ENCODE data around the gene EVPL.
"Not testable (repeated sequence)": the region's sequence is repeated elsewhere in the genome, so short reads cannot be mapped to it uniquely, and the experiment has no call there.

The EVPL gene

GRCh38 chr17:76051561-76051960 is 24.5 kb upstream of the EVPL start:
- ATAC-seq, result no peak
- peaks cover 9% of the 10 kb centered on the region for H3K4me1 Mint-ChIP-seq
- peaks cover 67% of the 10 kb centered on the region for H3K36me3 Mint-ChIP-seq
- H3K27me3 Mint-ChIP-seq, result no peaks in the 10 kb centered on the region
- H3K4me3 Mint-ChIP-seq, result no peak overlapping the region
- no peaks in the 10 kb centered on the region for H3K9me3 Mint-ChIP-seq
- no peak overlapping the region for H3K27ac Mint-ChIP-seq

DNA sequence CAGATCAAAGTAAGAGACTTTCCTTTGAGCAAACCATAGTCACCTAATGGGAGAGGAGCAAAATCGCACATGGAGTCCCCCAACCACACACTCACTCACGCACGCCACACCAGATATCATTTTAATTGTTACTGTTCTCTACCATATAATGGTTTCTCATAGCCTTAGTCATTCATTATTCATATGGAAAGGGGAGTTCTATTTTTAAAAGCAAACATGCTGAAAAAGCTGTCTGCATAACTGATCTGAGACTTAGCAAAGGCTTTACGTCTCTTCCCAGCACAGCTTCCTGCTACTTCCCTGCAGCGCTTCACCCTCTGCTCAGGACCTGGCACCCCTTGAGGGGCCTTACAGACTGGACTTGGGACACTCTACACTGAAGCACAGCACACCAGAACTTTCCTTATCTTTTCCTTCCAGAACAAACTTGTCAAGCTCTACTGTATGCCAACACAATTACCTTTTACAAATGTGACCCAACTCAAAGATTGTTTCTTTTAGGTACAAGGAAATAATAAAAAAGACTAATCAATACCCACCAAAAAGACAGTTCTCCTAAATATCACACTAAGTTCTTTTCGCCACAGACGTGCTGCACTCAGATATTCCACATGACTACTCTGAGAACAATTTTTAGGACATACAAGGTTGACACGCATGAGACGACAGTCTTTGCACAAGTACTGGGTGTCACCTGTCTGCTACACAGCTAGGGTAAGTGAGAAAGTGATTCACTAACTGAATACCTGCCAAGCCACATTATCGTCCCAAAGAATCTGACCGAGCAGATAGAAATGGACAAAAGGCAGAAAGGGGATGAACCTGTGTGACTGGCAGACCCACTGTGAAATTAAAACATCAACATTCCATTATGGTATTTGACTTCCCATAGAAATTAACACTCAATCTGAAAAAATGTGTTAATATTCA is 23.7 kb upstream of the EVPL start:
- ATAC-seq, result no peak
- no peak overlapping the region for H3K27ac Mint-ChIP-seq
- no peaks in the 10 kb centered on the region for H3K27me3 Mint-ChIP-seq
- H3K36me3 Mint-ChIP-seq, result peaks cover 68% of the 10 kb centered on the region
- H3K4me1 Mint-ChIP-seq, result peaks cover 9% of the 10 kb centered on the region
- no peaks in the 10 kb centered on the region for H3K9me3 Mint-ChIP-seq
- no peak overlapping the region for H3K4me3 Mint-ChIP-seq

DNA sequence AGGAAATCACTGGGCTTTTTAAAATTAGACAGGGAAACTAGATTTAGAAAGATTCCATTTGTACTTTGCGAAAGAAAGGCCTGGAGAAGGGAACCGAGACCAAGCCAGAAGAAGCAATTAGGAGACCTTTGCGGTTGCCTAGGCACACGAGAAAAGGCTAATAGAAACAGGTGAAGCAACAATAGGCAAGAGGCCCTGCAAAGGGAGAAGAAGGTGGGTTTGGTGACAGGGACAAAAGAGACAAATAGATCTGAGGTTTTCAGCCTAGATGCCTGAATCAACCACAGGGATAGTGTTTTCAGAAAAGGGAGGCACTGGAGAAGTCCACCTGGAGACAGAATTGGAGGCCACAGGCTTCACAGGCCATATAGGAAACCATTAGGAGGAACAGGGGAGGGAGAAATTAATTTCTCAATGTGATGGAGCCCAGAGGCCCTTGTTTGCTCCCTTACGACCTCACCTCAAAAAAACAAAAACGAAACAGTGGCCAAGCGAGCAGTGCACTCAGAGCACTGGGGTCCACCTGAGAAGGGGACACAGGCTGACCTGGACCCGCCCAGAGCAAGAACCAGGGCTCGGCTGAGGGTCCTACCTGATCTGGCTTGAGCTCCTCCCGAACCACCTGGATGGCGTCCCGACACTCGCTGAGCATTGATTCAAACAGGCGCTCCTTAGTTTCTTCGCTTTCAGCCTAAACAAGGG is 22.9 kb upstream of the EVPL start:
- H3K27me3 Mint-ChIP-seq, result no peaks in the 10 kb centered on the region
- H3K4me1 Mint-ChIP-seq, result peaks cover 9% of the 10 kb centered on the region
- no peaks in the 10 kb centered on the region for H3K9me3 Mint-ChIP-seq
- no peak overlapping the region for H3K4me3 Mint-ChIP-seq
- no peak overlapping the region for H3K27ac Mint-ChIP-seq
- peaks cover 75% of the 10 kb centered on the region for H3K36me3 Mint-ChIP-seq
- ATAC-seq, result no peak

DNA sequence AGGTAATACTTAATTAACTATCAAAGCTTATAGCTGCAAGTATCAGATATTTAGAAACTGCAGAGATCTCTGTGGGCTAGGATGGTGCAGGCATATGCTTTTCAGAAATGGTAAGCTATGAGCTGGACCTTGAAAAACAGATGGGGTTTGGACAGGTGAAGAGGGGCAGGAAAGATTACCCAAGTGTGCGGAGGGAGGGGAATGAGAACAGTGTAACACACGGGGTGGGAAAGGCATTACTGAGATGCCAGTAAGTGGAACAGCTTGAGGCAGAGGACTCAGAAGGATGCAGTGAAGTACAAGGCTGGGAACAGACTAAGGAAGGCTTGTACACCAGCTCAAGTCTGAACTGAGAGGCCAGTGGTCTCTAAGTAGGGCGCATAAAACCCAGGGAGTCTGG is 22.1 kb upstream of the EVPL start:
- no peak overlapping the region for H3K27ac Mint-ChIP-seq
- ATAC-seq, result no peak
- H3K27me3 Mint-ChIP-seq, result no peaks in the 10 kb centered on the region
- no peak overlapping the region for H3K4me3 Mint-ChIP-seq
- no peaks in the 10 kb centered on the region for H3K9me3 Mint-ChIP-seq
- H3K36me3 Mint-ChIP-seq, result peaks cover 78% of the 10 kb centered on the region
- peaks cover 9% of the 10 kb centered on the region for H3K4me1 Mint-ChIP-seq

DNA sequence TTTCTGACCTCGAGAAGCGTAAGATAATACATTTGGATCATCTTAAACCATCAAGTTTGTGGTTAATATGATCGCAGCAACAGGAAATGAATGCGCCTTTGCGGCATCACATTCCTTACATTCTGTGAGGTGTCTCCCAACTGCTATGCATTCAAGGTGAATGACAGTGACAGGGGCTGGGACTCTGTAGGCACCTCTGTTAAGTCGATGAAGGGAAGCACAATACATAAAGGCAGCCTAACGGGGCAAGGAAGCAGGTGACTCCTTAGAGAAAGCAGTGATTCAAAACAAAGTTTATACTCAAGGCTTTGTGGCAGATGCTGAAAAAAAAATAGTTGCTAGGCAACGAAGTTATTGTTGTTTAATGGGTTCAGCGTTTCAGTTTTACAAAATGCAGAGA is 21.6 kb upstream of the EVPL start:
- no peaks in the 10 kb centered on the region for H3K27me3 Mint-ChIP-seq
- peaks cover 78% of the 10 kb centered on the region for H3K36me3 Mint-ChIP-seq
- H3K4me1 Mint-ChIP-seq, result peaks cover 9% of the 10 kb centered on the region
- H3K27ac Mint-ChIP-seq, result peak overlapping the region; percentile 65
- no peak for ATAC-seq
- H3K4me3 Mint-ChIP-seq, result no peak overlapping the region
- H3K9me3 Mint-ChIP-seq, result no peaks in the 10 kb centered on the region

- peaks cover 9% of the 10 kb centered on the region for H3K4me1 Mint-ChIP-seq
- no peak overlapping the region for H3K4me3 Mint-ChIP-seq
- H3K36me3 Mint-ChIP-seq, result peaks cover 78% of the 10 kb centered on the region
Measured at GRCh38 chr17:76048025-76048605, 21.0 kb upstream of the EVPL start.

DNA sequence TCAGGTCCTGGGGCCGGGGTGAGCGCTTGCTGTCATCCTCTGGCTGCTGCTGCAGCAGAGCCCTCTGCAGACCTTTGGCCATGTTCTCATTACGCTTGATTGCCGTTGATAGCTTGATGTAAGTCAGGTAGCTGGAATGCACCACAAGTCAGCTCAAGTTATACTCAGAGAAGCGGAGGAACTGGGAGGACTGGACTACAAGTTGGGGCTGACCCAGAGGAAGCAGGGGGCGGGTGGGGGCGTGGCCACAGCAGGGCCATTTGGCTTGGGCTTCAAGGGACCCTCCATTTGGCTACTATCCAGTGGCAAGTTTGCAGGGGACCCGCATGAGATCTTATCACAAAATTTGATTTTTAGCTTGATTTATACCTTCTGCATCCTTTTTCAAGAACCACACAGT is 19.0 kb upstream of the EVPL start:
- Mint-ChIP-seq H3K4me3 (no peak overlapping the region), H3K4me1 (peaks cover 9% of the 10 kb centered on the region), H3K27ac (no peak overlapping the region), H3K9me3 (no peaks in the 10 kb centered on the region), H3K27me3 (no peaks in the 10 kb centered on the region), H3K36me3 (peaks cover 79% of the 10 kb centered on the region)
- no peak for ATAC-seq

More at GRCh38 chr17:76048025-76048605, 21.0 kb upstream of the EVPL start:
- Mint-ChIP-seq H3K27me3 (no peaks in the 10 kb centered on the region), H3K9me3 (no peaks in the 10 kb centered on the region), H3K27ac (peak overlapping the region; percentile 65)
- no peak for ATAC-seq

GRCh38 chr17:76044475-76045007 is 17.4 kb upstream of the EVPL start:
- not testable (repeated sequence) for H3K27ac Mint-ChIP-seq, ATAC-seq, H3K9me3 Mint-ChIP-seq, H3K4me1 Mint-ChIP-seq, H3K27me3 Mint-ChIP-seq, H3K4me3 Mint-ChIP-seq
- H3K36me3 Mint-ChIP-seq, result peaks cover 78% of the 10 kb centered on the region

GRCh38 chr17:76042868-76043267 is 15.8 kb upstream of the EVPL start:
- not testable (repeated sequence) for ATAC-seq, H3K4me3 Mint-ChIP-seq, H3K4me1 Mint-ChIP-seq, H3K9me3 Mint-ChIP-seq, H3K27me3 Mint-ChIP-seq, H3K27ac Mint-ChIP-seq
- peaks cover 78% of the 10 kb centered on the region for H3K36me3 Mint-ChIP-seq

GRCh38 chr17:76040376-76040775 is 13.3 kb upstream of the EVPL start:
- no peaks in the 10 kb centered on the region for H3K4me1 Mint-ChIP-seq
- no peak overlapping the region for H3K4me3 Mint-ChIP-seq
- H3K27me3 Mint-ChIP-seq, result no peaks in the 10 kb centered on the region
- H3K9me3 Mint-ChIP-seq, result no peaks in the 10 kb centered on the region
- no peak for ATAC-seq
- H3K27ac Mint-ChIP-seq, result no peak overlapping the region
- H3K36me3 Mint-ChIP-seq, result peaks cover 64% of the 10 kb centered on the region

DNA sequence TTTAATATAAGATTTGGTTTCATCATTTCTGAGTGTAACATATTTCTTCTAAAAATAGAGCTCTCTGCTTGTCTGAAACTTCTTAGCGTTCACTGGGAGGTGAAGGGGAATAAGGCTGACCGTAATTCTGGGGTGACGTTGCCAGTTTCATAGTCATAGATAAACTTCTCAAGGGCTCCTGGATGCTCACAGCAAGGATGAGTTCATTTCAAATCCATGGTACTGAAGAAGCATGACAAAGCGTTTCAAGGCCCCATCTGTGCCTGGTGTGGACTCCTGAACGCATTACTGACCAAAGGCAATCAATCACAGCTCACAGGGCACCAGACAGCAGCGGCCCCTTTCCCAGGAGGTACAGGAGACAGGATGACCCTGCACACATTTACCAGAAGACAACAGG is 12.0 kb upstream of the EVPL start:
- Mint-ChIP-seq H3K4me3 (no peak overlapping the region), H3K4me1 (no peaks in the 10 kb centered on the region), H3K27me3 (no peaks in the 10 kb centered on the region), H3K9me3 (no peaks in the 10 kb centered on the region), H3K36me3 (peaks cover 54% of the 10 kb centered on the region), H3K27ac (no peak overlapping the region)
- no peak for ATAC-seq

DNA sequence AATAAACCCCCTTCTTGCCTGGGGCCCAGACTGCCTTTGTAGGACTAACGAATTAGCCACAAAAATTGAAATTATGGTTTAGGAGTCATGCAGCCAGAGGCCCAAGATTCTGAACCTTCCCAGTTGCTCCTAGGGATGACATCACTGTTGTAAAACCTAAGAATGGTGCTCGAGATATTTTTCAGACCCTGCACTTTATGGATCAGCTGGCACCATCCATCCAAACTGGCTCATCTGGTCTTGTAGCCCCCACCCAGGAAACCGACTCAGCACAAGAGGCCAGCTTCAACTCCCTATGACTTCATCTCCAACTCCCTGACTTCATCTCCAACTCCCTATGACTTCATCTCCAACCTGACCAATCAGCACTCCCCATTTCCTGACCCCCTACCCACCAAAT is 10.9 kb upstream of the EVPL start:
- H3K36me3 Mint-ChIP-seq, result peaks cover 43% of the 10 kb centered on the region
- no peaks in the 10 kb centered on the region for H3K4me1 Mint-ChIP-seq
- no peaks in the 10 kb centered on the region for H3K9me3 Mint-ChIP-seq
- ATAC-seq, result no peak
- no peak overlapping the region for H3K4me3 Mint-ChIP-seq
- no peaks in the 10 kb centered on the region for H3K27me3 Mint-ChIP-seq
- H3K27ac Mint-ChIP-seq, result no peak overlapping the region

DNA sequence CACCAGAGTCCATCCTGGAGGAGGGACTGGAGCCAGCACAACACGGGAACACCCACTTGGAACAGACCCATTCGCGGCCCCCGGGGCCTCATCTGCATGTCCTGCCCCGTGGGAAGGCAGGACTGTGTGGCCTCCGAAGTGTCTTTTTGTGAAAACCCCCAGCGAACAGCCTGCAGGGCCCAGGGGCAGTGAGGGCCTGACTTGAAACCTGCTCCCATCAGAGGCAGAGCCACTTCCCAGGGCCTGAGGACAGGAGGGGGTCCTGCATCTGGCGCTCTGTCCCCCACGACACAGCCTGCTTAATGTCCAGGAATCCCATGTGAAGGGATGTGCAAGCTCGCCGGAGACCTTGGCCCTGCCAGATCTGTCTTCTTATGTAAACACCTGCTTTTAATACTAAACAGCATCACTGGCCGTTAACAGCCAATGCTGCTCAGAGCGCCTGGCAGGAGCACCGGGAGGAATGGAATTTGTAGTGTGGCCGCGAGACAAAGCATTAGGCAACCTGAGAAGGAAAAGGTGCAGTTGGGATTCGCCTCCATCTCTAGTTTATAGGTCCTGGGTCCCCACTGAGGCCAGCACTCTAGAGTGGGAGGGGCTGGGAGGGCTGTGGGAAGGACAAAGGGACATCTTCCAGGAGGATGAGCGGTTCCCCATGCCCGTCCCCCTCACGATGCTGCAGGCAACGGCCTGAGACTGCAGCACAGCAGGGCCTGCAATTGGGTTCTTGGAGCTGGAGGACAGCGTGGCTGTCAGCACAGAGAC is 9.6 kb upstream of the EVPL start:
- Mint-ChIP-seq H3K4me3 (no peak overlapping the region), H3K27ac (no peak overlapping the region), H3K36me3 (peaks cover 34% of the 10 kb centered on the region), H3K9me3 (no peaks in the 10 kb centered on the region), H3K27me3 (no peaks in the 10 kb centered on the region), H3K4me1 (no peaks in the 10 kb centered on the region)
- ATAC-seq, result no peak

GRCh38 chr17:76034428-76035350 is 7.6 kb upstream of the EVPL start:
- Mint-ChIP-seq H3K27me3 (peaks cover 2% of the 10 kb centered on the region), H3K4me3 (no peak overlapping the region), H3K36me3 (peaks cover 18% of the 10 kb centered on the region), H3K9me3 (no peaks in the 10 kb centered on the region), H3K27ac (no peak overlapping the region), H3K4me1 (peaks cover 2% of the 10 kb centered on the region)
- peak; percentile 36 for ATAC-seq
